ENCODE measurements around the gene SPAG7.

DNA sequence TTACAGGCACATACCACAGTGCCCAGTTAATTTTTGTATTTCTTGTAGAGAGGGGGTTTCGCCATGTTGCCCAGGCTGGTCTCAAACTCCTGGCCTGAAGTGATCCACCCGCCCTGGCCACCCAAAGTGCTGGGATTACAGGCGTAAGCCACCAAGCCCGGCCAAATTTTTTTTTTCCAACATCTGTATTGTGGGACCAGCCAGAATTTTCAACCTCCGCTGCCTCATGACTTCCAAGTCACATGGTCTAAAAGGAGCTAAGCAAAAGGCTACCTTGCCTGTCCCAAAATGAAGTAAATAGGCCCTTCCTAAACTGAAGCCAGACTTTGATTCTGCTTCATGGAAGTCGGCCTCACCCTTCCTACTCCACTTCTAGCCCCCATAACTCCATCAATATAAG lies 4.2 kb upstream of the SPAG7 start:
- TF ChIP-seq, protein P1, sequence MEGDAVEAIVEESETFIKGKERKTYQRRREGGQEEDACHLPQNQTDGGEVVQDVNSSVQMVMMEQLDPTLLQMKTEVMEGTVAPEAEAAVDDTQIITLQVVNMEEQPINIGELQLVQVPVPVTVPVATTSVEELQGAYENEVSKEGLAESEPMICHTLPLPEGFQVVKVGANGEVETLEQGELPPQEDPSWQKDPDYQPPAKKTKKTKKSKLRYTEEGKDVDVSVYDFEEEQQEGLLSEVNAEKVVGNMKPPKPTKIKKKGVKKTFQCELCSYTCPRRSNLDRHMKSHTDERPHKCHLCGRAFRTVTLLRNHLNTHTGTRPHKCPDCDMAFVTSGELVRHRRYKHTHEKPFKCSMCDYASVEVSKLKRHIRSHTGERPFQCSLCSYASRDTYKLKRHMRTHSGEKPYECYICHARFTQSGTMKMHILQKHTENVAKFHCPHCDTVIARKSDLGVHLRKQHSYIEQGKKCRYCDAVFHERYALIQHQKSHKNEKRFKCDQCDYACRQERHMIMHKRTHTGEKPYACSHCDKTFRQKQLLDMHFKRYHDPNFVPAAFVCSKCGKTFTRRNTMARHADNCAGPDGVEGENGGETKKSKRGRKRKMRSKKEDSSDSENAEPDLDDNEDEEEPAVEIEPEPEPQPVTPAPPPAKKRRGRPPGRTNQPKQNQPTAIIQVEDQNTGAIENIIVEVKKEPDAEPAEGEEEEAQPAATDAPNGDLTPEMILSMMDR (IDR thresholded peaks at IDR 0.05), result no peak
- TF ChIP-seq, protein P2, sequence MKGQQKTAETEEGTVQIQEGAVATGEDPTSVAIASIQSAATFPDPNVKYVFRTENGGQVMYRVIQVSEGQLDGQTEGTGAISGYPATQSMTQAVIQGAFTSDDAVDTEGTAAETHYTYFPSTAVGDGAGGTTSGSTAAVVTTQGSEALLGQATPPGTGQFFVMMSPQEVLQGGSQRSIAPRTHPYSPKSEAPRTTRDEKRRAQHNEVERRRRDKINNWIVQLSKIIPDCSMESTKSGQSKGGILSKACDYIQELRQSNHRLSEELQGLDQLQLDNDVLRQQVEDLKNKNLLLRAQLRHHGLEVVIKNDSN (IDR thresholded peaks at IDR 0.05; ENCODE audit: borderline replicate concordance, low read depth), result no peak
- TF ChIP-seq, protein P3, sequence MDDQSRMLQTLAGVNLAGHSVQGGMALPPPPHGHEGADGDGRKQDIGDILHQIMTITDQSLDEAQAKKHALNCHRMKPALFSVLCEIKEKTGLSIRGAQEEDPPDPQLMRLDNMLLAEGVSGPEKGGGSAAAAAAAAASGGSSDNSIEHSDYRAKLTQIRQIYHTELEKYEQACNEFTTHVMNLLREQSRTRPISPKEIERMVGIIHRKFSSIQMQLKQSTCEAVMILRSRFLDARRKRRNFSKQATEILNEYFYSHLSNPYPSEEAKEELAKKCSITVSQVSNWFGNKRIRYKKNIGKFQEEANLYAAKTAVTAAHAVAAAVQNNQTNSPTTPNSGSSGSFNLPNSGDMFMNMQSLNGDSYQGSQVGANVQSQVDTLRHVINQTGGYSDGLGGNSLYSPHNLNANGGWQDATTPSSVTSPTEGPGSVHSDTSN (IDR thresholded peaks at IDR 0.05), result no peak
- TF ChIP-seq EP300 (IDR thresholded peaks at IDR 0.05; ENCODE audit: borderline replicate concordance in 1 of 2, low read depth in 1 of 2, low read length in 1 of 2), result no peak
- no peak for TF ChIP-seq JUND (IDR thresholded peaks at IDR 0.05)
- TF ChIP-seq RCOR1 (IDR thresholded peaks at IDR 0.05; ENCODE audit: low read length), result no peak
- TF ChIP-seq SIN3A (IDR thresholded peaks at IDR 0.05; ENCODE audit: borderline replicate concordance, low read depth, low read length), result no peak
- TF ChIP-seq EZH2phosphoT487 (IDR thresholded peaks at IDR 0.05; ENCODE audit: borderline replicate concordance, low read depth), result no peak
- no peak for TF ChIP-seq RFX5 (IDR thresholded peaks at IDR 0.05; ENCODE audit: low read length)
- no peak for TF ChIP-seq POLR2AphosphoS5 (IDR thresholded peaks at IDR 0.05; ENCODE audit: low read depth, low read length)
- TF ChIP-seq, protein P4, sequence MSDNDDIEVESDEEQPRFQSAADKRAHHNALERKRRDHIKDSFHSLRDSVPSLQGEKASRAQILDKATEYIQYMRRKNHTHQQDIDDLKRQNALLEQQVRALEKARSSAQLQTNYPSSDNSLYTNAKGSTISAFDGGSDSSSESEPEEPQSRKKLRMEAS (IDR thresholded peaks at IDR 0.05; ENCODE audit: low read depth), result no peak

Data from SK-N-SH (cell line).